ENCODE measurements around the gene ISYNA1.
A peak's percentile ranks its signal among the peaks of the same experiment; 100 is the strongest.

The ISYNA1 gene

DNA sequence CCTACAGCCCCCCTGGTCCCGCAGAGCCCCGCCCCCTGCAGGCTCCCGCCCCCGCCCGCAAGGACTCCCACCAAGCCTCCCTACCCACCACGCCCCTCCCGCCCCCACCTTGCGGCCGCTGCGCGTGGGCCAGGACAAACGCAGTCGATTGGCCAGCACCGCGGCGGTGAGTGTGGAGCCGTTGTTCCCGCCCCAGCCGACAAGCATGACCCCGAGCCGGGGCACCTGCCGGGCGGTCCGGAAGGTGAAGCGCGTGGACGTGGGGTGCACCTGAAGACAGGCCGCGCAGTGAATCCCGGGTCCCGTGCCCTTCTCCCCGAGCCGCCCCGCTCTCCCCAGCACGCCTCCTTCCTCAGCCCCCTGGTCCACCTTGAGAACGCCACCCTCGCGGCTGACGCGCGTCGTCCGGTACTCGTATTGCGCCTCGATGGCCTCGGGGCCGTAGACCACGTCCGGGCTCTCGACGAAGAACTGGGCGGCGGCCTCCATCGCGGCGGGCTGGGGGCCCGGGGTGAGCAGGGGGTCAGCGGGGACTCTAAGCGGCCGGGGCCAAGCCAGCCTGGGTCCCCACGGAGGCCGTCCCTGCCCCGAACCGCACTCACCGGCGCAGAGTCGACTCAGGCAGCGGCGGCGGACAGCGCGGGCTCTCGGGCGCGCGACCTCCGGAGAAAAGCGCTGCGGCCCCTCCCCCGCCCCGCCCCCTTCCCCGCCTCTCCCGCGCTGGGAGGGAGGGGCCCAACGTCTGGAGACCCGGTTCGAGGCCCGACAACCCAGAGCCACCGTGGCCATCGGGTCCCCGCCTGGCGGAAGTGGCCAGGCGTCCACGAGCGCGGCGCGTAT, at the start of gene ISYNA1:
ISYNA1 (minus strand) TSS at position 643 of the 840 bp plus-strand sequence; CDS start at position 489, 154 bp downstream.
- DNase-seq, result peak in 1 of 2 experiments; percentile 36

DNA sequence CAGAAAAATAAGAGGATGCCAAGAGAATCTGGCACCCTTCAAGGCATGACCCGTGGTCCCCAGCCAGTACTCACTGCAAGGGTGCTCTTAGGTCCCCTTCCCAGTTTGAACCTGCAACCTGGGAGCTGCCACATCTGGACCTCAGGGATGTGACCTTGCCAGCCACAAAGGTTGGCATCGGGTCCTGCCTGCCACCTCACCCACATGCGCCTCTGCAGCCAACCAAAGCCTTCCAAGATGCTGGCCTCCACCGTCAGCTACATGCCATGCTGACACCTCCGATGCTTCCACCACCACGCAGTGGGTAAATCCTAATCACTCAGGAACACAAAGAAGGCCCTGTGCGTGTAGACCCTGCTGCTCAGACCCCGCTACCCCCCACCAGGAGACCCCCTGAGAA, 48.8 kb upstream of the ISYNA1 start:
- no peak for DNase-seq

DNA sequence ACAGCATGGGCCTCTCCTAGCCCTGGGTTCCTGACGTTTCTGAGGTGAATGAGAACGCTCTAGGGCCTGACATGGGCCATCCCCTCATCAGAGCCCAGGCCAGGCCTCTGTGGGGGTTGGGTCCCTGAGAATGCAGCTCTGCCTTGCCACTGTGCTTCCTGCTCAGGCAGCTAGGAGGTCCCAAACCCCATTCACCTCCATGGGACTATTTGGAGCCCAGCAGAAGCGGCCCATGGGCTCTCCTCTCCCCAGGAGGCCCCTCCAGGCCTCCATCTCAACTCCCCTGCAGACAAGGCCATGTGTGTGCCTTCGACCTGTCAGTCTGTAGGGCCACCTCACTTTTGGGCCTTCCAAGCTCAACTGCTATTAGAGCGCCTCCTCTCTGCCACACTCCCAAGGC, 47.1 kb upstream of the ISYNA1 start:
- no peak for DNase-seq

DNA sequence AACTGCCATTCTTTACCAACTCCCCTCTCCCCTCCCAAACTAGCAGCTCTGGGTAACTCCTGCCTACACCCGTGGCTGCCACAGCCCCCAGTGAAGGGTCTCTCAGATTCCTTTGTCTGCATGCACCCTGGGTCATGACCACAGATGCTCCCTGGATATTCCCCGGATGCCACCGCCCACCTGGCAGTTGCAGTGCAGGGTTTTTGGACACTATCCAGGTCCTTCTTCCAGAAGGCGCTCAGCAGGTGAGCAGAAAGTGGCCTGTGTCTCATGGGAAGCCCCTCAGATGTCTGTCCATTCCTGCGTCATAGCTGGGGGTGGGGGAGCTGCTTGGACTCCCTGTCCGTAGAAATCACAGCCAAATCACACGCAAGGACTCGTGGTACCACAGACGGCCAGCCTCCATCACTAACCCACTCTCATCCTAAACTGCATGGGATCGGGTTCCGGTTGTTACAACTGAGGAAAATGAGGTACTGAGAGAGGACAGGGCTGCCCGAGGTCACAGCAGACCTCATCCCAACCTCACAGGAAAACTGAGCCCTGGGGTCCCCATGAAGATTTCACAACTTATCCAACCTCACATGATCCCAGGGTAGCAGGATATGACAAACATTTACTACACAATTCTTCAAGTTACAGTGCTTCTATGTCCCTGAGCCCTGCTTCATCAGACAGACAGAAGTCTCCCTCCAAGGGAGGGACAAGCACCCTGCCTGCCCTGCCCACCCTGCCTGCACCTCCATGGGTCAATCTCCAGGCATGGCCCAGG, 45.4 kb upstream of the ISYNA1 start:
- DNase-seq, result peak; percentile 75 to 87

DNA sequence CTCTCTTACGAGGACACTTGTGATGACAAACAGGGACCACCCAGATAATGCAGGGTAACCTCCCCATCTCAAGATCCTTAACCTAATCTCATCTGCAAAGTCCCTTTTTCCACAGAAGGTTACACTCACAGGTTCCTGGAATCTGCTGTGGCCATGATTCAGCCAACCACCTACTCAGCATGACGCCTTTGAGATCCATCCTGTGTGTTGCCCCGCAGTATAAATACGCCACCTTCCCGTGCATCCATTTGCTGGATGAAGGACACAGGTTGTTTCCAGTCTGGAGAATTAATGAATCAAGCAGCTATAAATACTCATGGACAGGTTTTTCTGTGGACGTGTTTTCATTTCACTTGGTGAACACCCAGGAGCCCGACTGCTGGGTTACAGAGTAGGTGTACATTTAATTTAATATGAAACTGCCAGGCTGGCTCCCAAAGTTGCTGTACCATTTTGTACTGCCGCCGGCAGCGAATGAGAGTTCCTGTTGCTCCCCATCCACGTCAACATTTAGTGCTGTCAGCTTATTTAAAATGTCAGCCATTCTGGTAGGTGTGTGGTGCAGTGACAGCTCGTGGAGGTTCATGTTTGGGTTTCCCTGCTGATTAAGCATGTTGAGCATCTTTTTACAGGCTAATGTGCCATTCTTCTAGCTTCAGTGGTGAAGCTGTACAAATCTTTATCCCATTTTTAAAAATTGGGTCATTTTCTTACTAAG, 43.7 kb upstream of the ISYNA1 start:
- no peak for DNase-seq

DNA sequence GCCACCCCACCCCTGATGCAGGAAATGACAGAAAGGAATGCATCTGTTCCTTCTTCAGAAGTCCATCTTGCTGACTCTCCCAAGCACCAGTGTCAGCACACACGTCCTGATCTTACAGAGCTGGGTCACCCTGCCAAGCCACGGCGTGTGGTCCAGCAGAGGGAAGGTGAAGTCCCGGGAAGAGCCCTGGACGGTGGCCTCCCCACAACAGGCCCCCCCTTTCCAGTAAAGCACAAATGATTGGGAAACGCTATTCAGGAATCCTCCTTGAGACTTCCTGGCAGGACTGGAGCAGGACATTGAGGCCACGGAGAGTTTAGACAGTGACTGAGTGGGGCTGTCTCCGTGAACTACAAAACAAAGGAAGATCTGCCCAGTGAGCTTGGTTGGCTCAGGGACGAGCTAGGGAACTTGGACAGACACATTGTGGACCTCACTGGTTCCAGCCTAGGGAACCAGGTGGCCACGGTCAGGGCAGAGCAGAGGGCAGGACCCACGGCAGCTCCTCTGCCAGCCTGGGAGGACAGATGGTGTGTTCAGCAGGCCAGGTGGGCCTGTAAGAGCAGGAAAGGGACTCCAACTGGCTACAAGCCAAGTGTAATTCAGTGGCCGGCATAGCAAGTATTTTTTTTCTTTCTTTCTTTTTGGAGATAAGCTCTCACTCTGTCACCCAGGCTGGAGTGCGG, 42.2 kb upstream of the ISYNA1 start:
- peak; percentile 91 to 97 for DNase-seq

DNA sequence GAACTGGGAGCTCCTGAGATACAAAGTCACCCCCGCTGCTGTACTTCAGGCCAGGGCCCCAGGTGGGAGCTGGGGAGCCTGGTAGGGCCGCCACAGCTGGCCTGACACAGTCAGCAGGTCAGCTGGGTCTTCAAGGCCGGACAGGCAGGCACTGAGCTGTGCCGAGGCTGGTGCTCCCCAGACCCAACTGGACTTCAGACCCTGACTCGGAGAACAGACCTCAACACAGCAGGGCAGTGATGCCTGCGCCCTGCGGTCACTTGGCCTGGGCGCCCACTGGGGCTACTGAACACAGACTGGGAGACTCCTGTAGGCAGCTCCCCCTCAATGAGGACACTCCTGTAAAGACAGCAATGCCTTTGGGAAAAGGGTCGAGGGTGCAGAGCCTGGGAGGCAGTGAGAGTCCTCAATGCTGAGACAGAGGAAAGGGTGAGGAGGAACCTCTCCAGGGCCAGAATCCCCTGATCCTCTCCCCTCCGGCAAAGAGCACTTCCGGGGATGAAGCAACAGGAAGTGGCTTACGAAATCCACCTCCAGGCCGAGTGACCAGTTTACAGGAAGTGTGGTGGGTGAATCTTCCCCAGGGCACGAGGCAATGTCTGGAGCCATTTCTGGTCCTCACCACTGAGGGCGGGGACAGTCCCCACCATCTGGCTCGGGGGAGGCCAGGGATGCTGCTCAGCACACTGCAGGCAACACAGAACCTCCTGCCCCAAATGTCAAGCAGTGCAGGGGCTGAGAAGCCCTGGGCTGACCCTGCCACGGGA, 40.8 kb upstream of the ISYNA1 start:
- peak; percentile 65 to 74 for DNase-seq

DNA sequence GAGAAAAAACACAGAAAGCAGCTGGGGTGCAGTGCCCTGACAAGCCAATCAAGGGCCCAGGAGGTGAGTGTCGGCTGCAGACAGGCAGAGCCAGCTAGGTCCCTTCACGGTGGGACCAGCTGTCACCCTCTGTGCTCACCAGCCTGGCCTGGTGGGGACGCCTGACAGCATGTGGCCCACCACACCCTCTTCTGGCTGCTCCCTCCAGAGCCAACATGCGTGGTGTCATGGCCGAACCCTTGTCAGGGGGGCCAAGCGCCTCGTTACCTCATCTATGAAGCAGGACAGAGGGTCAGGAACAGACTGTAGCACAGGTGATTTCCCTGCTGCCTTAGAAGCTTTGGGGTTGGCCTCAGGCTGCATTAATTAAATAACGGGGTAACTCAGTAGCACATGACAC, 40.0 kb upstream of the ISYNA1 start:
- peak; percentile 84 to 94 for DNase-seq

DNA sequence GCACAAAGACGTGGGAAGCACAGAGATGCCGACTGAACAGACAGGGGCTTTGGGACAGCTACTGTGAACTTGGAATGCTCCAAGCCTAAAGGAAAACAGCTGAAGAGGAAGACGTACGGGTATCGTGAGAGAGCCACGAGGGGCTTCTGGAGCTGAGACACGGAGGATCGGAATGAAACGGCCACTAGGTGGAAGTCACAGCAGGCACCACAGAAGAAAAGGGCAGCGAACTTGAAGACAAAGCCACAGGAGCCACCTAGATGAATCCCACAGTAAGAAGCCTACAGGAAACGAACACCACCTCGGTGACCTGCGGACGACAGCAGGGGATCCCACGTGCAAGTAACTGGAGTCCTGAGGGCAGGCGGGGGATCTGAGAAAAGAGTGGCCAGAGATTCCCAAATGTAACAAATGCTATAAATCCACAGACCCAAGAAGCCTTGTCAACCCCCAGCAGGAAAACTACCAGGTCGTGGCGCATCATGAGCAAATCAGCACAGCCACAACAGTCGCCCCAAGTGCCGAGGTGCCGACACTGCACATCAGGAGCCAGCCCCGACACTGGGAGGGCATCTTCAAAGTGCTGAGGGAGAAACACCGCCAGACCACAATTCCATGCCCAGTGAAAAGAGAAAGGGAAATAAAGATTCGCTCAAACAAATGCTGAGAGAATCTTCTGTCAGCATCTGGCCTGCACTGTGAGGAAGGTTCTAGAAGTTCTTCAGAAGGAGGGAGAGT, 39.3 kb upstream of the ISYNA1 start:
- peak in 1 of 2 experiments; percentile 45 for DNase-seq

DNA sequence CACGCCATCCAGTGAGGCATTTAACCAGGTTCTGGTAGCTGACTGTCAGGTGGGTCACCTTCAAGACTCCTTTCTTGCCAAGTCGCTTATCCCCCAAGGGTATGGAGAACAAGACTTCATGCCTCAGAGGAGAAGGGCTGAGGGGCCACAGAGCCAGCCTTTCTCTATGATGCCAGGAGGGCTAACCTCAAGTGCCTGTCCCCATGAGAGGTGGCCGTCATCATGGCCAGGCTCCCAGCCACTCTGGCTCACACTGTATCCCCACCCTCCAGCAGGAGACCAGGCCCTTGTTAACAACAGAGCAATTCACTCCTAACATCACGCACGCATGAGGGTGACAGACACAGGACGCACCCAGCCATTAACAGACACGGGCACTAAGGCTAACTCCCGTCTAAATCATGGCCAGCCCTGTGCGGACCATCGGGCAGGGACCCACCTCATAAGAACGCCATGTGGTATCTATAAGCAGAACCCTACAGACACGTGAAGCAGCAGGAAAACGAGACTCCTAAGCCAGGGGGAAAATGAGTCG, 38.6 kb upstream of the ISYNA1 start:
- DNase-seq, result no peak

DNA sequence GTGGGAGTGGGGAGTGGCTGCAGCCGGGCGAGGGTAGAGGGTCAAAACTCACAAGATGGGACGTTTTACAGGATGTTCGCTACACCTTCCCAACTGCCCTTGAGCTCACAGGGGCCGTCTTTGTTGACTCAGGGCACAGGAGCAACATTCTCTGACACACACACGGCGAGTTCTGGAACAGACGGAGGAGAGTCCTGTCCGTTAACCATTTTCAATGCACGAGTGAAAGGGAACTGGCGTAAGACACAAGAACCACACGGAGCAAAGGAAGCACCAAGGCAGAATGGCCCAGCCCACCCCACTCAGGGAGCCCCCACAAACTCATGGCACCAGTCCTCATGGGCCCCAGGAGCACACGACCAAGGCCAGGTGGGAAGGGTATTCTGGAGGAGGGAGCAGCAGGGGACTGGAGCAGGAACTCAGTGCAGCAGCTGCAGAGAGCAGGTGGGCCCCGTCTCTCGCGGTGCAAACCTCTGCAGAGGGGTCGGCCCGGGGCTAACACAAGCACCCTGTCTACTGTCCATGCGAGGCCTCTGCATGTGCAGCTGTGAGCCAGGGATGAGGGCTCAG, 37.9 kb upstream of the ISYNA1 start:
- DNase-seq, result peak in 1 of 2 experiments; percentile 40

DNA sequence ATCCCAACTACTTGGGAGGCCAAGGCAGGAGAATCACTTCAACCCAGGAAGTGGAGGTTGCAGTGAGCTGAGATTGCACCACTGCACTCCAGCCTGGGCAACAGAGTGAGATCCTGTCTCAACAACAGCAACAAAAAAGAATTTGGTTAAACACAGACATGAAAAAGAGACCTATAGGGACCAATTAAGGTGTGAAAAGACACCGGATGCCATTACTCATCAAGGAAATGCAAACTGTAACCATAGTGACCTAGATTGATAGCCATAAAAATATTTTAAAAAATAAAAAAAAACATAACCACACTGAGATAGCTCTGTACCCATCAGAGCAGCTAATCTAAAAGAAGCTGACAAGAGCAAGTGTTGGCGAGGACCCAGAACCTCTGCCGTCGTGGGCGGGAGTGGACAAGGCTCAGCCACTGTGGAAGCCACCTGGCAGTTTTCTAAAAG, 37.1 kb upstream of the ISYNA1 start:
- no peak for DNase-seq

DNA sequence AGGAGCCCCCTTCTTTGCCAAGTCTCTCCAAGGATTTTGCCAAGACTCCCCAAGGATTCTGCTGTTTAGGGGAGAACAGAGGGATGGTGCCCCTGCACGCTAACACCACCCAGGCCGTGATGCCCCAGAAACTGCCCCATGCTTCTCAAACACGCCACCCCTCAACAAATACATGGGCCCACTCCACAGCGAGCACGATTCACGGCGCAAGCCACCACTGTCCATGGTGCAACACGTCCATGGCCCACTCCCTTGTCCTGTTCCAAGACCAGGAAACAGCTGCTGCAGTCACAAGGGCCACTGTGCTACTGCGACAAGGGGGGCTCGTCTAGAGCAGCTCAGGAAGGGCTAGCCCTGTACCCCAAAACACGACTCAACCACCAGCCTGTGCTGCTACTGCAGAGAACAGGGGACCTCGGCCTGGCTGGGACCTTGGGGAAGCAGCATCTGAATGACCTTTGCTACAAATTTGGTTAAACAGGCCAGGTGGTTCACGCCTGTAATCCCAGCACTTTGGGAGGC, 36.5 kb upstream of the ISYNA1 start:
- DNase-seq, result no peak

DNA sequence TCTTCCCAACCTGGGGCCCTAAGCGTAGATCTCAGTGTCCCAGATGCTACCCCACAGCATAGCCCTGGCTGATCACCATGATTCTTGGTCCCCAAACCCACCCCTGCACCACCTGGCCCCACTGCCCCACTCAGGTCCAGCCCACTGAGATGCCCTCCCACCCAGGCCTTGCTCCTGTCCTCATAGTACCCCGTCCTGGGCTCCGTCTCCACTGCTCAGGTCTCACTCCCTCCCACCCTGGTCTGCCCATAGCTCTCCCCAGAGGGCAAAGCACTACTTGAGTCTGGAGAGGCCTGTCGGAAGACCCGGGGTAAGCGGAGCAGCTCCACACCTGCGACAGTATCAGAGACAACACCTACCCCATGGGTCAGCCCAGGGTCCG, 35.8 kb upstream of the ISYNA1 start:
- DNase-seq, result no peak

DNA sequence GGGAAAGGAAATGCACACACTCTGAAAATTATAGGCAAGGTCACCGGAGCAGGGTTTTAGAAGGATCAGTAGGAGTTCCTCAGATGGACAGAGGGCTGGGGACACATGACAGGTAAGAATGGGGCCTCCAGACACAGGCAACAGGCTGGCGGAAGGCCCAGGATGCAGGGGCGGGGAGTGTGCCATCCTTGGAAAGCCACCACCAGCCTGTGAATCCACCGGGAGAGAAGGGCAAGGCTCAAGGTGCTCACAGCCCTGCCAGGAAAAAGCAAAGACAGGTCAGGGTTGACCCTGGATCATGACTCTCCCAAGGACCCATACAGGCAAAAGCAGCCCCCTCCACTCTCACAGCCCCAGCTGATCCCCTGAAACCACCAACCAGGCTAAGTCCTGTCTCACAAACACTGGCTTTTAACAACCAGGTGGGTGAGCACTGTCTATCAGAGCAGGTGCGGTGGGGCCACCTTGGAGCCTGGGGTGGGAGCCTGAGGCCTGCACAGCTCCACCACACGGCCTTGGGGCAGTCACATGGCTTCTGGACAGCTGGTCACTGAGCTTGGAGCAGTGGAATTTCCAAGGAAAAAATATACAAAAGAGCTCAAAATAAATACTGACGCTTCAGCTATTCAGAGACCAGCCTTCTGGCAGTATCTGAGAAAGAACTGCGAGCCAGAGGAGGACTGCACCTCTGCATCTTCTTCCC, 35.2 kb upstream of the ISYNA1 start:
- DNase-seq, result no peak

DNA sequence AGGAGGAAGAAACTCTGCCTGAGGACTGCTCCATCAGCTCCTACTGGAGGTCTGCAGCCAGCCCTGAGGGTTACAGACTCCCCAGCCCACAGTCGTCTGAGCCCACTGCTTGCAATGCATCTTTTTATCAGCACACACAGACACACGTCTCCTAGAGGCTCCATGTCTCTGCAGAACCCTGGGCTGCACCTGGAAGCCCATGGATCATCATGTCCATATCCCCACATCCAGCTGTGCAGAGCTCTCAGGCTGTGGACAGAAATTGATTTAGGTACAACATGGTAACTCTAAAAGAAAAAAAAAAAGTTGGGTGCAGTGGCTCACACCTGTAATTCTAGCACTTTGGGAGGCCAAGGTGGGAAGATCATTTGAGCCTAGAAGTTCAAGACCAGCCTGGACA, 32.9 kb upstream of the ISYNA1 start:
- DNase-seq, result no peak

DNA sequence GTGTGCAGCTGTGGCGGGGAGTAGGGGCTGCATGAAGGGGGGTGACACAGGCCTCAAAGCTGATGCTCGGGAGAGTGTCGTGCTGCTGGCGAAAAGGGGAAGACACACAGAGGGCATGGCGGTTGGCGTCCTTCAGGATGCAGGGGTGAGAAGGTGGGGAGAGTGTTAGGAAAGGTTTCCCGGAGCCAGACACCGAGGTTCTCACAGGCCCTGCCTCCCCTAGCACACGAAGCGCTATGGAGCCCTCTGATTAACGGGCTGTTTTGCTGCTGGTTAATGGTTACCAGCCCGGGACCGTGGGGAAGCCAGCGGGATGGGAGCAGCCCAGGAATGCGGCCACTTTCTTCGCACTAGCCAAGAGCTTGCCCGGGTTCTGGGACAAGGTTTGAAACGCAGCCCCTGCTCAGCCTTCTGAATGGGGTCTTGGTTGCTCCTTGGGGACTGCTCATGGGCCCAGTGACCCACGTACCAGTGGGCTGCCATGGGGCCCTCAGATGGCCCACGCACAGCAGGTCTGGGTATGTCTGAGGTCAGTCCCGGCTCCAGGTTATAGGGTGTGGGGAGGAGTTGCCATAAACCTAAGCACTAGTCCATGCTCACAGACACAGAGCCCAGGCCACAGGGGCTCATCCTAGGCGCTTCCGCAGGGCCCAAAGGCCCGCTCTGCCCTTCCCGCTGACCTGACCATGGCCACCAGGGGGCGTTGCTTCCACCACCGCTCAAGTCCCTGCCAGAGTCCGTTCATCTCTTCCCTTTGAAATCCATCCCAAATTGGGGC, 31.3 kb upstream of the ISYNA1 start:
- peak in 1 of 2 experiments; percentile 73 for DNase-seq

DNA sequence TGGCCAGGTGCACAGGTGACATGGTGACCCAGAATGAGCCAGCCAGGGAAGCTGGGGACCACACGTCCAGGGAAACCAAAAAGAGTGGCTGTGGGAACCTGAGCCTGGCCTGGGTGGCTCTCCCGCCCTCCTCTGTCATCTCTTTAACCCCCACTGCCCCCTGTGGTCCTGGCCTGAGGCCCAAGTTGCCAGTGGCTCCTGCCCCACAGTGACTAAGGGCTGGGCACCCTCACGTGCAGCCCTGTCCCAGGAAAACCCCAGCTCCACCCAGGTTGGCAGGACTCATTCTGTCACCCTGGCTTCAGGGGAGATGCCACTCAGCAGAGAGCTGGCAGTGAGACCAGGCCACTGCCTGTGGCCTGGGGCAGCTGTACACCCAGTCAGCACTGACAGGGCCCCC, 30.6 kb upstream of the ISYNA1 start:
- no peak for DNase-seq

DNA sequence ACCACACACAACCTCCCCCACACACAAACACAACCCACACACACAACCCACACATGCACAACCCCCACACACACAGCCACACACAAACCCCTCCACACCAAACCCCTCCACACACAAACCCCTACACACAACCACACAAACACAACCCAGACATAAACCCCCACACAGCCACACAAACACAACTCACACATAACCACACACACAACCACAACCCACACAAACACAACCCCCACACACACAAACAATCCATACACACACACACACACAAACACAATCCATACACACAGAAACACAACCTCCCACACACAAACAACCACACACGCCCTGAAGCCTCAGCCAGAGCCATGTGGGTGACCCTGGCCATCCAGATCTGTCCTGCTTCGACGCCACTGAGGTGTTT, 30.0 kb upstream of the ISYNA1 start:
- no peak for DNase-seq
